H1 (cell line): ENCODE data around the gene CLPTM1L. TPM values are rescaled to one million over a fixed set of nuclear protein-coding genes. Genes with fewer than 3 reads are reported as not detected.

Experiments used
- CTCF ChIA-PET: fragments of 300-600 bp; sonication (Branson Sonifier 250); formaldehyde crosslinking; loops from one replicate; lab custom pipeline; 2021; ENCODE audit not compliant: partially characterized antibody; lab: Charles Lee
- POLR2A ChIA-PET: fragments of 300-600 bp; sonication (Branson Sonifier 250); formaldehyde crosslinking; loops from one replicate; lab custom pipeline; 2021; ENCODE audit warnings: inconsistent platforms; ENCODE audit not compliant: partially characterized antibody; lab: Charles Lee
- DNase-seq, 2 experiments: peaks; one replicate each; pipeline versions ENCODE4 v3.0.0 to v3.0.0-alpha.2; 2010 to 2022; ENCODE audit warnings: low spot score in 2 of 2, low read depth in 1 of 2, mixed read lengths in 1 of 2
- FAIRE-seq: peaks from 2 replicates; lab custom pipeline; 2011; peaks lifted over from hg19 to GRCh38; lab: Jason Lieb, UNC
- H2AFZ ChIP-seq: 2 replicates; pipeline ENCODE4 v1.8.1; 2012; ENCODE audit warnings: low read length, inconsistent platforms
- H2AK5ac ChIP-seq: 2 replicates; pipeline ENCODE4 v1.6.1; 2013; ENCODE audit warnings: low read depth, low read length
- H2BK120ac ChIP-seq: replicated peaks from 2 replicates; pipeline ENCODE3; 2013; ENCODE audit warnings: low read depth, low read length, inconsistent platforms
- H2BK12ac ChIP-seq: 2 replicates; pipeline ENCODE4 v1.6.1; 2013; ENCODE audit warnings: low read depth, low read length
- H2BK15ac ChIP-seq: 2 replicates; pipeline ENCODE4 v1.6.1; 2013; ENCODE audit warnings: low read length
- H2BK20ac ChIP-seq: 2 replicates; pipeline ENCODE4 v1.6.1; 2013; ENCODE audit warnings: low read length
- H2BK5ac ChIP-seq: 2 replicates; pipeline ENCODE4 v1.6.1; 2013; ENCODE audit warnings: low read depth, low read length
- H3K14ac ChIP-seq: 2 replicates; pipeline ENCODE4 v1.6.1; 2013; ENCODE audit warnings: inconsistent platforms; ENCODE audit not compliant: insufficient read length
- H3K18ac ChIP-seq: 2 replicates; pipeline ENCODE4 v1.6.1; 2013; ENCODE audit warnings: low read length; ENCODE audit errors: extremely low read depth
- H3K23ac ChIP-seq: 2 replicates; pipeline ENCODE4 v1.6.1; 2013; ENCODE audit warnings: inconsistent platforms; ENCODE audit not compliant: insufficient read length
- H3K23me2 ChIP-seq: 2 replicates; pipeline ENCODE4 v1.6.1; 2013; ENCODE audit warnings: low read depth, low read length
- H3K27ac ChIP-seq: 2 replicates; pipeline ENCODE4 v1.6.1; 2011; ENCODE audit warnings: low read depth, low read length, inconsistent platforms
- H3K27me3 ChIP-seq, 4 experiments: replicated peaks in 1 of 4; 1 replicate in 1 of 4; 2 replicates in 3 of 4; pipeline versions ENCODE4 v1.6.1 to v1.8.1; 2011 to 2013; ENCODE audit warnings: low read length in 3 of 4, mild to moderate bottlenecking in 3 of 4, inconsistent platforms in 2 of 4, mixed read lengths in 2 of 4, moderate library complexity in 1 of 4; ENCODE audit not compliant: control insufficient read depth in 3 of 4, insufficient read depth in 3 of 4; ENCODE audit errors: extremely low read depth in 1 of 4
- H3K36me3 ChIP-seq, 4 experiments: 2 replicates each; pipeline versions ENCODE4 v1.6.1 to v1.8.1; 2011 to 2013; ENCODE audit warnings: mild to moderate bottlenecking in 4 of 4, low read length in 3 of 4, moderate library complexity in 2 of 4, control low read depth in 1 of 4, inconsistent platforms in 1 of 4; ENCODE audit not compliant: insufficient read depth in 4 of 4, control insufficient read depth in 2 of 4
- H3K4ac ChIP-seq: replicated peaks from 2 replicates; pipeline ENCODE3; 2013; ENCODE audit warnings: low read length, low read depth, mixed read lengths, inconsistent platforms; ENCODE audit not compliant: insufficient read length
- H3K4me1 ChIP-seq, 4 experiments: replicated peaks in 1 of 4; 1 replicate in 1 of 4; 2 replicates in 3 of 4; pipeline versions ENCODE4 v1.6.1 to v1.8.1; 2011 to 2013; ENCODE audit warnings: low read length in 3 of 4, inconsistent platforms in 2 of 4, mixed read lengths in 1 of 4; ENCODE audit not compliant: insufficient read depth in 4 of 4, control insufficient read depth in 3 of 4
- H3K4me2 ChIP-seq, 2 experiments: 2 replicates each; pipeline versions ENCODE4 v1.6.1 to v1.8.1; 2011 to 2013; ENCODE audit warnings: low read depth in 2 of 2, low read length in 2 of 2, control low read depth in 1 of 2, inconsistent platforms in 1 of 2, mild to moderate bottlenecking in 1 of 2; ENCODE audit not compliant: insufficient read depth in 1 of 2
- H3K4me3 ChIP-seq, 4 experiments: fragments of 200-600, 300-600 bp in 1 of 4; sonication (generic), shearing (Covaris generic), sonication (Bioruptor Twin) in 1 of 4; 2 replicates each; pipeline versions ENCODE4 v1.5.1 to v1.8.1; 2011 to 2016; ENCODE audit warnings: low read length in 4 of 4, low read depth in 3 of 4, control low read depth in 2 of 4, inconsistent platforms in 2 of 4, mild to moderate bottlenecking in 2 of 4, mixed read lengths in 1 of 4, moderate library complexity in 1 of 4; ENCODE audit not compliant: insufficient read depth in 2 of 4; ENCODE audit errors: extremely low read depth in 1 of 4
- H3K56ac ChIP-seq: replicated peaks from 2 replicates; pipeline ENCODE3; 2013; ENCODE audit warnings: low read depth, mild to moderate bottlenecking, mixed read lengths, low read length, inconsistent platforms; ENCODE audit not compliant: insufficient read length
- H3K79me1 ChIP-seq: 2 replicates; pipeline ENCODE4 v1.6.1; 2013; ENCODE audit warnings: low read depth, low read length, control low read depth
- H3K79me2 ChIP-seq, 2 experiments: 2 replicates each; pipeline versions ENCODE4 v1.6.1 to v1.8.1; 2012 to 2013; ENCODE audit warnings: low read length in 2 of 2, mild to moderate bottlenecking in 2 of 2, inconsistent platforms in 1 of 2; ENCODE audit not compliant: insufficient read depth in 2 of 2, control insufficient read depth in 1 of 2
- H3K9ac ChIP-seq, 4 experiments: replicated peaks in 1 of 4; 1 replicate in 1 of 4; 2 replicates in 3 of 4; pipeline versions ENCODE4 v1.6.1 to v1.8.1; 2011 to 2013; ENCODE audit warnings: low read depth in 3 of 4, low read length in 3 of 4, control low read depth in 2 of 4, mild to moderate bottlenecking in 2 of 4, moderate library complexity in 2 of 4, inconsistent platforms in 1 of 4; ENCODE audit errors: extremely low read depth in 1 of 4
- H3K9me3 ChIP-seq, 2 experiments: 2 replicates each; pipeline versions ENCODE4 v1.6.1 to v1.8.1; 2012 to 2013; ENCODE audit warnings: mild to moderate bottlenecking in 2 of 2, moderate library complexity in 2 of 2, control low read depth in 1 of 2, inconsistent platforms in 1 of 2, low read depth in 1 of 2, low read length in 1 of 2, mixed read lengths in 1 of 2; ENCODE audit not compliant: insufficient read depth in 2 of 2
- H4K20me1 ChIP-seq, 2 experiments: replicated peaks in 1 of 2; 2 replicates each; pipeline versions ENCODE3 to v1.8.1; 2011 to 2013; ENCODE audit warnings: inconsistent platforms in 2 of 2, low read length in 2 of 2, mild to moderate bottlenecking in 1 of 2; ENCODE audit not compliant: insufficient read depth in 2 of 2, control insufficient read depth in 1 of 2
- H4K5ac ChIP-seq: 2 replicates; pipeline ENCODE4 v1.6.1; 2013; ENCODE audit warnings: low read length, low read depth, mixed read lengths, inconsistent platforms; ENCODE audit not compliant: insufficient read length
- H4K8ac ChIP-seq: 2 replicates; pipeline ENCODE4 v1.8.0; 2013; ENCODE audit warnings: mild to moderate bottlenecking, moderate library complexity, low read length, inconsistent platforms; ENCODE audit not compliant: insufficient read depth; ENCODE audit errors: extremely low read depth
- H4K91ac ChIP-seq: replicated peaks from 2 replicates; pipeline ENCODE3; 2013; ENCODE audit warnings: low read length, mixed read lengths, inconsistent platforms; ENCODE audit not compliant: insufficient read length
- ASH2L ChIP-seq: fragments of 200-600, 300-600 bp; sonication (generic); IDR thresholded peaks from one replicate; pipeline ENCODE4 v1.7.1; 2017; ENCODE audit warnings: low read length
- ATF2 ChIP-seq: IDR thresholded peaks from 2 replicates; pipeline ENCODE4 v1.6.1; 2012; ENCODE audit warnings: low read length, inconsistent platforms
- CBX5 ChIP-seq: fragments of 300-800, 300-1000 bp; sonication (generic); IDR thresholded peaks from 2 replicates; pipeline ENCODE4 v1.7.1; 2016; ENCODE audit warnings: antibody characterized with exemption, low read length, low read depth
- EZH2 ChIP-seq: fragments of 200-600 bp; sonication (generic); IDR thresholded peaks from 2 replicates; pipeline ENCODE4 v1.7.1; 2012; ENCODE audit warnings: low read depth, mild to moderate bottlenecking, moderate library complexity, low read length, inconsistent platforms; ENCODE audit not compliant: severe bottlenecking
- FOSL1 ChIP-seq: IDR thresholded peaks from 2 replicates; pipeline ENCODE4 v1.6.1; 2011; ENCODE audit warnings: mild to moderate bottlenecking, low read depth, low read length, moderate library complexity; ENCODE audit not compliant: insufficient read depth
- NRF1 ChIP-seq: IDR thresholded peaks from 2 replicates; pipeline ENCODE4 v1.6.1; 2011; ENCODE audit warnings: mild to moderate bottlenecking, low read depth, low read length, improper control_type of control experiment
- RAD21 ChIP-seq, 2 experiments: IDR thresholded peaks in 1 of 2; conservative IDR thresholded peaks in 1 of 2; 2 replicates each; pipeline ENCODE4 v1.6.1; 2011; ENCODE audit warnings: low read depth in 2 of 2, low read length in 2 of 2, improper control_type of control experiment in 1 of 2, inconsistent platforms in 1 of 2, mild to moderate bottlenecking in 1 of 2, moderate library complexity in 1 of 2
- SP4 ChIP-seq: IDR thresholded peaks from 2 replicates; pipeline ENCODE4 v1.6.1; 2012; ENCODE audit warnings: low read length, inconsistent platforms
- TAF7 ChIP-seq: optimal IDR thresholded peaks from 2 replicates; pipeline ENCODE3; 2011; ENCODE audit warnings: low read depth, mild to moderate bottlenecking, inconsistent platforms, low read length, moderate library complexity, borderline replicate concordance
- TBP ChIP-seq: IDR thresholded peaks from 2 replicates; pipeline ENCODE4 v1.6.1; 2011; ENCODE audit warnings: low read depth, low read length, improper control_type of control experiment
- ZNF274 ChIP-seq: IDR thresholded peaks from 2 replicates; pipeline ENCODE4 v1.7.0; 2012; ENCODE audit warnings: low read length, borderline replicate concordance; ENCODE audit errors: extremely low read depth
- WGBS, 2 experiments: shearing (Covaris generic) in 1 of 2; methylation state at CpG; one replicate each; pipeline versions ENCODE4 v1.1.6 to v1.1.7; 2013 to 2015; ENCODE audit warnings: low lambda C conversion rate in 2 of 2, mixed read lengths in 2 of 2, inconsistent platforms in 1 of 2, low coverage in 1 of 2, missing lambda C conversion rate in 1 of 2; ENCODE audit not compliant: insufficient replicate concordance in 2 of 2, insufficient coverage in 1 of 2, insufficient read length in 1 of 2; ENCODE audit errors: extremely low coverage in 1 of 2, missing lambda C conversion rate in 1 of 2; 5-methylcytosine and 5-hydroxymethylcytosine counted together
- polyA plus RNA-seq, 7 experiments: library from polyadenylated mRNA; depleted of rRNA in 3 of 7; stranded (reverse) in 5 of 7; unstranded in 2 of 7; fragments of >200 nt in 5 of 7; fragments of 200-250 nt in 2 of 7; gene quantifications; 1 replicate in 5 of 7; 2 replicates in 1 of 7; 4 replicates in 1 of 7; pipeline versions ENCODE4 v1.2.1 to v1.2.3, GENCODE V29; 2011 to 2013; ENCODE audit warnings: missing spikeins in 2 of 7, mixed read lengths in 2 of 7
- total RNA-seq: library from RNA; stranded (reverse); fragmentation: NEBNext Ultra II Directional; extraction: Animal tissue kit (Norgen Biotek cat#: 25700); gene quantifications from 2 replicates; pipeline ENCODE4 v1.2.1, GENCODE V29; 2021

Gene CLPTM1L
- total and polyA plus RNA-seq, 2 of the 8 experiments (the other 6 are each of a cell fraction or from before 2014, with no cell fraction given), result 102 to 119 TPM

- Histone ChIP-seq H3K4me1 (peaks cover 0 to 11% (median 6%) of the 10 kb centered on the region in 4 experiments; a peak in 5 of 7 replicates), H3K27ac (no peak overlapping the region), H3K23me2 (peaks cover 18% of the 10 kb centered on the region; the same call in 1 of the 2 replicates), H3K14ac (no peak overlapping the region), H3K56ac (peak overlapping the region; percentile 13), H2AK5ac (no peak overlapping the region), H2BK12ac (no peak overlapping the region), H2BK120ac (no peak overlapping the region), H4K5ac (no peak overlapping the region), H4K8ac (no peak overlapping the region), H2AFZ (no peak overlapping the region), H4K91ac (no peak overlapping the region), H3K4me3 (no peak overlapping the region), H2BK20ac (peak overlapping the region; percentile 43; the same call in 1 of the 2 replicates), H3K36me3 (no peaks in the 10 kb centered on the region), H4K20me1 (peaks cover 5 to 7% of the 10 kb centered on the region in 2 experiments), H3K18ac (no peak overlapping the region), H3K27me3 (peaks cover 9 to 40% (median 30%) of the 10 kb centered on the region in 4 experiments), H2BK15ac (no peak overlapping the region), H3K4ac (no peak overlapping the region), H3K79me1 (no peaks in the 10 kb centered on the region), H3K23ac (no peak overlapping the region), H3K9ac (no peak overlapping the region), H3K79me2 (no peaks in the 10 kb centered on the region), H2BK5ac (no peak overlapping the region), H3K9me3 (no peaks in the 10 kb centered on the region), H3K4me2 (no peak overlapping the region)
- ChIA-PET CTCF (no interaction called here), POLR2A (no interaction called here)
- DNase-seq, result no peak
- WGBS, 2 experiments, result 80 to 100% methylated on average over 3 to 4 of the region's 4 CpGs
- no peak for FAIRE-seq
- TF ChIP-seq EZH2 (no peak), CBX5 (no peak), ASH2L (no peak), RAD21 (IDR thresholded peaks at IDR 0.05 in 1 of 2, conservative IDR thresholded peaks at IDR 0.05 in 1 of 2; ENCODE audit: low read depth in 2 of 2, low read length in 2 of 2) (no peak), SP4 (no peak), NRF1 (no peak), TBP (no peak), ZNF274 (no peak), FOSL1 (no peak), TAF7 (no peak), ATF2 (no peak)
Measured at GRCh38 chr5:1388383-1388967, 43.6 kb upstream of the CLPTM1L start.
